Heart right ventricle (tissue), 16 donors: ENCODE data around the gene STARD10. TPM values are rescaled to one million over a fixed set of nuclear protein-coding genes. Genes with fewer than 3 reads are reported as not detected.

Source experiments
- ATAC-seq, 8 donors: fragments of 200-7000 bp; cut with Tn5 transposase; one replicate each; pipeline ENCODE4 v1.9.1; 2020; ENCODE audit warnings: mild to moderate bottlenecking in 8 of 8, moderate library complexity in 8 of 8, moderate number of reproducible peaks in 1 of 8
- DNase-seq, 2 donors: peaks; one replicate each; pipeline ENCODE4 v3.0.0-alpha.2; 2020
- H3K27ac ChIP-seq, 10 donors: fragments of 200-600 bp; sonication (generic) in 2 of 10; one replicate each; pipeline versions ENCODE4 v1.5.0 to v1.8.0; 2020 to 2022; ENCODE audit warnings: mild to moderate bottlenecking in 3 of 10
- H3K27me3 ChIP-seq, 7 donors: fragments of 200-600 bp; one replicate each; pipeline ENCODE4 v1.8.0; 2021 to 2022; ENCODE audit warnings: mild to moderate bottlenecking in 2 of 7
- H3K36me3 ChIP-seq, 9 donors: fragments of 200-600 bp; sonication (generic) in 1 of 9; one replicate each; pipeline versions ENCODE4 v1.5.0 to v1.8.0; 2020 to 2022; ENCODE audit warnings: mild to moderate bottlenecking in 2 of 9
- H3K4me1 ChIP-seq, 9 donors: fragments of 200-600 bp; sonication (generic) in 1 of 9; one replicate each; pipeline versions ENCODE4 v1.5.0 to v1.8.0; 2020 to 2022; ENCODE audit warnings: mild to moderate bottlenecking in 4 of 9
- H3K4me3 ChIP-seq, 10 donors: fragments of 200-600 bp; sonication (generic) in 2 of 10; one replicate each; pipeline versions ENCODE4 v1.5.0 to v1.8.0; 2020 to 2022; ENCODE audit warnings: mild to moderate bottlenecking in 7 of 10, moderate library complexity in 2 of 10
- H3K9me3 ChIP-seq, 11 donors: fragments of 200-600 bp in 10 of 11; sonication (generic) in 2 of 11; one replicate each; pipeline versions ENCODE4 v1.5.0 to v1.8.0; 2013 to 2022; ENCODE audit warnings: mild to moderate bottlenecking in 2 of 11, control low read depth in 1 of 11, moderate library complexity in 1 of 11
- WGBS, 2 donors: extraction: QIAGEN DNeasy Blood & Tissue Kit; methylation state at CpG; one replicate each; pipeline ENCODE4 v1.1.7; 2013; ENCODE audit warnings: inconsistent platforms in 1 of 2; 5-methylcytosine and 5-hydroxymethylcytosine counted together
- intact Hi-C, 10 donors: fragments of 100-400 bp; cut with DNase I; formaldehyde crosslinking; loops; one replicate each; pipeline versions ENCODE4 v1.11.1 to v1.14.2; 2022
- polyA plus RNA-seq, 2 donors: library from polyadenylated mRNA; stranded (reverse); fragments of 200-250 nt; gene quantifications; one replicate each; pipeline ENCODE4 v1.2.3, GENCODE V29; 2013
- total RNA-seq, 10 donors: library from RNA; stranded (reverse); fragmentation: NEBNext Ultra II Directional in 3 of 10; extraction: Animal tissue kit (Norgen Biotek cat#: 25700) in 3 of 10; gene quantifications; one replicate each; pipeline versions ENCODE4 v1.2.1 to v1.2.4, GENCODE V29; 2021 to 2023
- TF ChIP-seq, protein P1 (sequence below), 9 donors: fragments of 200-600 bp; sonication (generic) in 2 of 9; IDR thresholded peaks; one replicate each; pipeline versions ENCODE4 v1.5.0 to v1.8.0; 2021 to 2022; ENCODE audit warnings: antibody characterized with exemption in 9 of 9, mild to moderate bottlenecking in 5 of 9, moderate library complexity in 1 of 9
- donor health status: Arrhythmogenic right ventricular cardiomyopathy.
- donor health status: ischemic (EF 13 %, LVEDD 7.1; RV severe dilation, severe dysfunction).
- donor health status: healthy with polysubstance abuse.
- donor health status: DM: no; HTN: yes; CAD: no.
- donor health status: DM: no; HTN: no; CAD: no.
- donor health status: ischemic (EF 25% LVEDD 6.9; RV normal size, moderate dysfunction).
- donor health status: ischemic (EF 25% LVEDD 5.7; RV mildly dilated, moderate dysfunction).
- donor health status: healthy.
- donor health status: DM: yes; HTN: yes; CAD: no.
- donor health status: Ischemic cardiomyopathy.
- donor health status: ischemic (EF 35%, LVEDD 5.7; RV mildly dilated, moderate dysfunction).
- donor health status: nonischemic (EF 11% LVEDD 7.7; RV severe dilation, severe dysfunction).
- donor health status: DM: yes; HTN: yes; CAD: no.
- donor health status: PGD.
- donor health status: ischemic (EF 29% LVEDD 5.4; RV normal size, mild dysfunction).
- donor health status: nonischemic (EF 23%, LVEDD 6.1; RV moderate dilation, normal function).

The STARD10 gene
- total and polyA plus RNA-seq, 12 donors = 36.1 to 291 (median 51.3) TPM

DNA sequence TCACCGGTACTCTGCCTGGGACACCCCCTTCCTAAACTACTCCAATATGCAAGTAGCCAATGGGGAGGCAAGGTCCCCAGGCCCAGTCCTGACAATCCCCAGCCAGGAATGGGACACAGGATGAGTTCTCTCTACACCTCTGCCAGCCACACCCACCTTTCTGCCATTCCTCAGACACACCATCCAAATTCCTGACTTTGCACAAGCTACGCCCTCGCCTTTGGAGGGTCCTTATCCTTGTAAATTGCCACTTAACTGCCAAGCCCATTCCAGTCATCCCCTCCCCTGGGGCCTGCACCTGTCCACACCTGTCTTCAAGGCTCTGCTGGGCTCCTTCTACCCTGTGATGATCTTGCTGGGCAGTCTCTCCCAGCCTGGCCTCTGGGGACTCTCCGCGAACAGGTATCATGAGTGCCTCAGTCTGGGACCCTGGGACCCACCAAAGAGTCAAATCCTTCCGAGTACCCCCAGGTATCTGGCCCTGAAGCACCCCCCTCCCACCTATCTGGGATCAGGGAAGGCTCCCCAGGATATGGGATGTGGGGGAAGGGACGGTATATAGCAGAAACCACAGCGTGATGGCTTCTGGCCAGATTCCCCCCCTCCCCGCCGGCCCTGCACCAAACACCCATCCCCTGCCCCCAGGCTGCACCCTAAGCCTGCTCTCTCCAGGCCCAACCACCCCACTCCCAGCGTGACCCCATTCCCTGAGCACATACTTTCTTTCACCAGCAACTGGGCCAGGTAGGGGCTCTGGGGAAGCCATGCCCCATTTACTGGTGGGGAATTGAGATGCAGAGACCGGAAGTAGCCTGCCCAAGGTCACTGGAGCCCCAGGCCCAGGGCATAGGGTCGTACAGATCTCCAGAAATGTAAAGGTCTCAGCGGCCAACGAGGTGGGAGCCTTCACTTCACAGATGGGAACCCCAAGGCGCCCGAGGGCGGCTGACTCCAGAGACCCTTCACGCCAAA is 42.4 kb downstream of the STARD10 start:
- WGBS, 2 donors = 41 to 53% methylated on average over 19 of the region's 19 CpGs
- Histone ChIP-seq H3K27me3 (no peaks in the 10 kb centered on the region), H3K27ac (peak overlapping the region in 9 of 10 donors; percentile 11 to 75 (median 52)), H3K4me1 (peaks cover 4 to 36% (median 22%) of the 10 kb centered on the region in 9 donors), H3K36me3 (peaks cover 0 to 5% (median 0%) of the 10 kb centered on the region in 9 donors), H3K4me3 (peak overlapping the region; percentile 56 to 88 (median 64)), H3K9me3 (no peaks in the 10 kb centered on the region)
- DNase-seq (no peak), ATAC-seq (peak in 4 of 8 donors; percentile 1 to 34 (median 22))
- TF ChIP-seq, protein P1, sequence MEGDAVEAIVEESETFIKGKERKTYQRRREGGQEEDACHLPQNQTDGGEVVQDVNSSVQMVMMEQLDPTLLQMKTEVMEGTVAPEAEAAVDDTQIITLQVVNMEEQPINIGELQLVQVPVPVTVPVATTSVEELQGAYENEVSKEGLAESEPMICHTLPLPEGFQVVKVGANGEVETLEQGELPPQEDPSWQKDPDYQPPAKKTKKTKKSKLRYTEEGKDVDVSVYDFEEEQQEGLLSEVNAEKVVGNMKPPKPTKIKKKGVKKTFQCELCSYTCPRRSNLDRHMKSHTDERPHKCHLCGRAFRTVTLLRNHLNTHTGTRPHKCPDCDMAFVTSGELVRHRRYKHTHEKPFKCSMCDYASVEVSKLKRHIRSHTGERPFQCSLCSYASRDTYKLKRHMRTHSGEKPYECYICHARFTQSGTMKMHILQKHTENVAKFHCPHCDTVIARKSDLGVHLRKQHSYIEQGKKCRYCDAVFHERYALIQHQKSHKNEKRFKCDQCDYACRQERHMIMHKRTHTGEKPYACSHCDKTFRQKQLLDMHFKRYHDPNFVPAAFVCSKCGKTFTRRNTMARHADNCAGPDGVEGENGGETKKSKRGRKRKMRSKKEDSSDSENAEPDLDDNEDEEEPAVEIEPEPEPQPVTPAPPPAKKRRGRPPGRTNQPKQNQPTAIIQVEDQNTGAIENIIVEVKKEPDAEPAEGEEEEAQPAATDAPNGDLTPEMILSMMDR (IDR thresholded peaks at IDR 0.05) = no peak
- intact Hi-C loops = no loop called here

DNA sequence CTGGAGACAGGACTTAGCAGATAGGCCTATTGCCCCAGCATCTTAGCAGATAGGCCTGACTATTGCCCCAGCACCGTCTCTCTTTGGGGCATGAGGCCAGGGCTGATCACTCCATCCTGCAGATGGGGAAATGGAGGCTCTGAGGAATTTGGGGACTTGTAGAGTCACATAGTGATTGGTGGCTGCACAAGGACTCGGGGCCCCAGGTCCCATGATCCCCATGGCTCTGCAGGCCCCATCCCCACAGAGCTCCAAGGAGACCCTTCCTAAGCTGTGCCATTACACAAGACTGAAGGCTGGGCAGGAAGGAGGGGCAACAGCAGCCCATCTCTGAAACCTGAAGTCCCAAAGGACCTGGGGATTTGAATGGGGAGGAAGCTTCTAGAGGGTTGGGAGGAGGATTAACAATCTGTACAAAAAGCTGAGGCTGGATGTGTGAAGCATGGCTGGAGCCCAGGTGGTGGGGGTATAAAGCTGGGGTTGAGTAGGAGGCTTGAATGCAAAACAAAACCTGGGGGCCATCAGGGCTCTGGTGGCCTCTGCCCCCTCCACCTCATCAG is 43.2 kb downstream of the STARD10 start:
- no peaks in the 10 kb centered on the region for H3K36me3 ChIP-seq
- ATAC-seq (no peak), DNase-seq (no peak)
- TF ChIP-seq, protein P1 (IDR thresholded peaks at IDR 0.05) = no peak
- peaks cover 4 to 36% (median 22%) of the 10 kb centered on the region in 9 donors for H3K4me1 ChIP-seq
- intact Hi-C loops = no loop called here
- H3K9me3 ChIP-seq = no peaks in the 10 kb centered on the region
- H3K4me3 ChIP-seq = peak overlapping the region in 1 of 10 donors; percentile 88
- H3K27me3 ChIP-seq = no peaks in the 10 kb centered on the region
- 83 to 84% methylated on average over 2 of the region's 2 CpGs for WGBS, 2 donors
- H3K27ac ChIP-seq = no peak overlapping the region

DNA sequence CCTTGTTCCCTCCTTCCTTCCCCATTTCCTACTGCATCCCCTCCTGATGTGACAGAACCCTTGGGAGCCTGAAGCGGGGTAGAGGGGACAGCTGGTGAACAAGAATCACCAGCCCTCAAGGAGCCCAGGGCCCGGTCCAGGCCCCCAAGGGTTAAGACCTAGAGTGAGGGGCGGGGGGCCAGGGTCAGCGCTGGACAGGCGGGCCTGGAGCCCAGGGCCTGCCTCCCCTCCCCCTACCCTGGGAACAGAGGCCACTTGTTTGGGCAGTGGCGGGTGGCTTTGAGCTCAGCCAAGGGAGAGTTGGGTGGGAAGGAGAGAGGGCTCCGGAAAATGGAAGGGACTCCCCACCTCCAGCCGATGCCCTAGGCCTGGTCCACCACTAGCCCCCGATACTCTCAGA is 43.8 kb downstream of the STARD10 start:
- WGBS, 2 donors = 77 to 82% methylated on average over 8 to 9 of the region's 9 CpGs
- Histone ChIP-seq H3K4me1 (peaks cover 4 to 36% (median 22%) of the 10 kb centered on the region in 9 donors), H3K27me3 (no peaks in the 10 kb centered on the region), H3K9me3 (no peaks in the 10 kb centered on the region), H3K36me3 (no peaks in the 10 kb centered on the region), H3K27ac (no peak overlapping the region), H3K4me3 (no peak overlapping the region)
- DNase-seq (no peak), ATAC-seq (no peak)
- intact Hi-C loops = no loop called here
- TF ChIP-seq, protein P1 (IDR thresholded peaks at IDR 0.05) = no peak

DNA sequence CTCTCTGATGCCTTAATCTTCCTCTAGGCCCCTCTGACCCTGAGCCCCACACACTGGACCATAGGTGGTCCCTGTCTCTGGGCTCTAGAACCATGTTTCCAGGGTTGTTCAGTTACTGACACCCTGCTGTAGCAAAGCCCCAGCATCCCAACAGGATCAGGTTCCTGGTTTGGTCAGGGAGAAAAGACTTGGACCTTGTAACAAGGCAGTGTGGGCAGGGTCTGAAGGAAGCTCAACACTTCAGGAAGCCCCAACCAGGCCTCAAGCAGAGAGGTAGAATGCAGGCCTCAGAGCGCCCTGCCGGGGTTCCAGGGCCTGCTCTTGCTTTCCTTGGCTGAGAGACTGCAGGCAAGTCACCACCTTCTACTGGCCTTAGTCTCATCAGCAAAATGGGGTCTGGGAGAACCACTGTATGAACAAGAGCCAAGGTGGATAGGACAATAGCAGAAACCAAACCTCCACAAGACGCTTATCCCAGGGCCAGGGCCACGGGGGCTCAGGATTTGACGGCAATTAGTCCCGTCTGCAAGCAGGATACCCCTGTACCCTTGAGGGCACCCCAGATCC is 46.5 kb downstream of the STARD10 start:
- Histone ChIP-seq H3K27ac (no peak overlapping the region), H3K36me3 (no peaks in the 10 kb centered on the region), H3K9me3 (no peaks in the 10 kb centered on the region), H3K4me1 (peaks cover 0 to 49% (median 21%) of the 10 kb centered on the region in 9 donors), H3K27me3 (no peaks in the 10 kb centered on the region), H3K4me3 (no peak overlapping the region)
- WGBS, 2 donors = 94 to 96% methylated on average over 6 of the region's 6 CpGs
- TF ChIP-seq, protein P1 (IDR thresholded peaks at IDR 0.05) = no peak
- no peak for DNase-seq
- intact Hi-C loops = no loop called here
- no peak for ATAC-seq
